Mucosa of rectum (tissue), 2 donors: ENCODE measurements around the gene MAN1C1.

Experiments used
- H3K27ac ChIP-seq, 2 donors: one replicate each; pipeline ENCODE4 v1.7.0; 2013; ENCODE audit warnings: inconsistent platforms in 2 of 2, low read depth in 2 of 2, low read length in 2 of 2
- H3K27me3 ChIP-seq, 2 donors: one replicate each; pipeline ENCODE4 v1.7.0; 2013; ENCODE audit warnings: low read length in 2 of 2; ENCODE audit not compliant: control insufficient read depth in 2 of 2, insufficient read depth in 2 of 2
- H3K36me3 ChIP-seq, 2 donors: one replicate each; pipeline ENCODE4 v1.7.0; 2013; ENCODE audit warnings: low read length in 2 of 2; ENCODE audit not compliant: control insufficient read depth in 2 of 2, insufficient read depth in 2 of 2
- H3K4me1 ChIP-seq, 2 donors: one replicate each; pipeline ENCODE4 v1.7.0; 2013; ENCODE audit warnings: low read length in 2 of 2, mild to moderate bottlenecking in 1 of 2; ENCODE audit not compliant: control insufficient read depth in 2 of 2, insufficient read depth in 2 of 2
- H3K4me3 ChIP-seq, 2 donors: one replicate each; pipeline ENCODE4 v1.7.0; 2013; ENCODE audit warnings: low read length in 2 of 2
- H3K9ac ChIP-seq, 2 donors: one replicate each; pipeline ENCODE4 v1.7.0; 2013; ENCODE audit warnings: low read length in 2 of 2, low read depth in 1 of 2, mild to moderate bottlenecking in 1 of 2
- H3K9me3 ChIP-seq, 2 donors: one replicate each; pipeline ENCODE4 v1.7.0; 2013; ENCODE audit warnings: low read length in 2 of 2; ENCODE audit not compliant: control insufficient read depth in 2 of 2
- donor health status: healthy.
- donor health status: Normal muscosa, but diverticular disease.

MAN1C1 gene

DNA sequence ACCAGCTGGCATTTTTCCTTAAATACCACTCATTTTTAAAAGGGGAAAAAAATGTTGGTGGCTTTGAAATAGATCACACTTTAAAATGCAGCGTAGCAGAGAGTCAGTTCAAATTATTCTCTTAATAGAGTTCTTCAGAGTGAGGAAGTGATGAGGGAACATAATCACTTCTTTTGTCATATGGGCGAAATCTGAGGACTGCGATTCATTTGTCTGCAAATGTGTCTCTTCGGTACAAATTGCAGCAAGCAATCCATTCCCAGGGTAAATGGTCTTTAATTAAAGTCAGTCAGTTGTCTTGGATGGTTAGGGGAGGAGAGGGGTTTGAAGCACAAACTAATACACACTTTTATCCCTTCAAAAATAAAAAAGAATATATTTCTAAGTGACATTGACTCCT lies 97.4 kb downstream of the MAN1C1 start:
- Histone ChIP-seq H3K36me3 (no peaks in the 10 kb centered on the region), H3K4me1 (peaks cover 0 to 6% of the 10 kb centered on the region in 2 donors), H3K9ac (no peak overlapping the region), H3K4me3 (no peak overlapping the region), H3K9me3 (no peaks in the 10 kb centered on the region), H3K27ac (no peak overlapping the region), H3K27me3 (no peaks in the 10 kb centered on the region)

DNA sequence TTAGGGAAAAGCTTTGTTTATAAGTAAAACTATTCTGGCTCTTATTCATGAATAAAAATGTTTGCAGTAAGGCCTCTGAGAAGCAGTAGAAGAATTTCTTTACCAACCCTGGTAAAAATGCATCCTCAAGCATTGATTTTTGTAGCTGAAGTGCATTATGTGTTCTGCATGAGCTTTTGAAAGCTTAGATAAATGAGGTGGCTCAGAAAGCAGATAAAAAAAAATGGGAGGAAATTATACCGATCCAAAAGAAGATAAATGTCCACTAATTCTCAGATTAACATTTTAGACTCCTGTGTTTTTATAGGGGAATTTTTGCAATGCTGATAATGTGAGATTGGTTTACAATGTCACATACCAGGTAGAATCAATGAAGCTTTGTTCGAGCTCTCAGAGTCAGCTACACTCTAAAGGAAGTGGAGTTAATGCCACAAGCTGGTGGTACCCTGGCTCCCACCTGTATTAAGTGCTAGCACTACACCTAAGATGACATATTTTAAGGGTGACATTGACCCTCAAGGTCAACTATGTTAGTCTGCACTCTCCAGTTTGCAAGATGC lies 97.9 kb downstream of the MAN1C1 start:
- Histone ChIP-seq H3K9me3 (no peaks in the 10 kb centered on the region), H3K4me3 (no peak overlapping the region), H3K4me1 (peaks cover 0 to 6% of the 10 kb centered on the region in 2 donors), H3K27me3 (no peaks in the 10 kb centered on the region), H3K27ac (no peak overlapping the region), H3K36me3 (no peaks in the 10 kb centered on the region), H3K9ac (no peak overlapping the region)

DNA sequence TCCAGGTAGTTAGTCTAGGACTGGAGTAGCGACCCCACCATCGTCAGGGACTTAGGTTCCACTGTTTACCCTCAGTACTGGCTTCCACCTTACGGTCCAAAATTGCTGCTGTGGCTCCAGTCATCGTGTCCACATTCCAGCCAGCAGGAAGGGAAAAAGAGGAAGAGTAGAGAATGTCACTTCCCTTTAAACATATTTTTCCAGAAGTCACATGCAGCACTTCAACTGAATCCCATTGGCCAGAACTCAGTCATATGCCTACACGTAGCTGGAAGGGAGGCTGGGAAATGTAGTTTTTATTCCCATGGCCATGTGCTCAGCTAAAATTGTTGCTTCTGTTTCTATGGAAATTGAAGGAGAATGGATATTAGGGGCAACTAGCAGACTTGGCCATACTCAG lies 99.3 kb downstream of the MAN1C1 start:
- no peaks in the 10 kb centered on the region for H3K27me3 ChIP-seq
- no peak overlapping the region for H3K9ac ChIP-seq
- no peak overlapping the region for H3K4me3 ChIP-seq
- no peaks in the 10 kb centered on the region for H3K9me3 ChIP-seq
- H3K27ac ChIP-seq: no peak overlapping the region
- H3K4me1 ChIP-seq: peaks cover 0 to 6% of the 10 kb centered on the region in 2 donors
- no peaks in the 10 kb centered on the region for H3K36me3 ChIP-seq

DNA sequence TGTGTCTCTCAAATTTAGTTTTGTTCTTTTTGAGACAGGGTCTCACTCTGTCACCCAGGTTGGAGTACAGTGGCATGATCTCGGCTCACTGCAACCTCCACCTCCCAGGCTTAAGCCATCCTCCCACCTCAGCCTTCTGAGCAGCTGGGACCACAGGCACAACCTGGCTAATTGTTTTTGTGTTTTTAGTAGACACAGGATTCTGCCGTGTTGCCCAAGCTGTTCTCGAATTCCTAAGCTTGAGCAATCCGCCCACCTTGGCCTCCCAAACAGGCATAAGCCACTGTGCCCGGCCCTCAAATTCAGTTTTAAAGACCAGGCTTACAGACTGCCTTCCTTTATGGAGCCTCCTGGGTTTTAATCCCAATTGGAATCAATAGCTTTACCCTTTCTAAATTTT lies 99.7 kb downstream of the MAN1C1 start:
- H3K9ac ChIP-seq: no peak overlapping the region
- peaks cover 0 to 6% of the 10 kb centered on the region in 2 donors for H3K4me1 ChIP-seq
- H3K9me3 ChIP-seq: no peaks in the 10 kb centered on the region
- H3K4me3 ChIP-seq: no peak overlapping the region
- H3K27me3 ChIP-seq: no peaks in the 10 kb centered on the region
- H3K27ac ChIP-seq: no peak overlapping the region
- no peaks in the 10 kb centered on the region for H3K36me3 ChIP-seq

DNA sequence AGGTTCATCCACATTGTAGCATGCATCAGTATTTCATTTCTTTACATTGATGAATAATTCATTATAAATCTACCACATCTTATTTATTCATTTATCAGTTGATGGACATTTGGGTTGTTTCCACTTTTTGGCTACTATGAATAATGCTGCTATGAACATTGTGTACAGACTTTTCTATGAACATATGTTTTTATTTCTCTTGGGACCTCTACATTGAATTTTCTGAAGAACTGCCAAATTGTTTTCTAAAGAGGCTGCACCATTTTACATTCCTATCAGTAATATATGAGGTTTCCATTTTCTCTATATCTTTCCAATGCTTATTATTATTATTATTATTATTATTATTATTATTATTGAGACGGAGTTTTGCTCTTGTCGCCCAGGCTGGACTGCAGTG lies 102.1 kb downstream of the MAN1C1 start:
- H3K27me3 ChIP-seq: no peaks in the 10 kb centered on the region
- H3K27ac ChIP-seq: no peak overlapping the region
- no peak overlapping the region for H3K9ac ChIP-seq
- no peaks in the 10 kb centered on the region for H3K4me1 ChIP-seq
- H3K9me3 ChIP-seq: no peaks in the 10 kb centered on the region
- H3K36me3 ChIP-seq: no peaks in the 10 kb centered on the region
- no peak overlapping the region for H3K4me3 ChIP-seq

DNA sequence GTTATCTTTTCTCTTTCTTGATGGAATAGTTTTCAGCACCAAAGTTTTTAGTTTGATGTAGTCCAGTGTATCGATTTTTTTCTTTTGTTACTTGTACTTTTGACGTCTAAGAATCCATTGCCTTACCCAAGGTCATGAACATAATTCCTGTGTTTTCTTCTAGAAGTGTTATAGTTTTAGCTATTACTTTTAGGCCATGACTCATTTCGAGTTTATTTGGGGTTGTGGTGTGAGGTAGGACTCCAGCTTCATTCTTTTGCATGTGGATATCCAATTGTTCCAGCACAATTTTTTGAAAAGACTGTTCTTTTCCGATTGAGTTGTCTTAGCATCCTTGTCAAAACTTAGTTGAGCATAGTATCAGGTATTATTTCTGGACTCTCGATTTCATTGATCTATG lies 104.0 kb downstream of the MAN1C1 start:
- no peak overlapping the region for H3K4me3 ChIP-seq
- no peaks in the 10 kb centered on the region for H3K4me1 ChIP-seq
- H3K27me3 ChIP-seq: no peaks in the 10 kb centered on the region
- no peaks in the 10 kb centered on the region for H3K36me3 ChIP-seq
- no peak overlapping the region for H3K9ac ChIP-seq
- H3K9me3 ChIP-seq: no peaks in the 10 kb centered on the region
- H3K27ac ChIP-seq: no peak overlapping the region

DNA sequence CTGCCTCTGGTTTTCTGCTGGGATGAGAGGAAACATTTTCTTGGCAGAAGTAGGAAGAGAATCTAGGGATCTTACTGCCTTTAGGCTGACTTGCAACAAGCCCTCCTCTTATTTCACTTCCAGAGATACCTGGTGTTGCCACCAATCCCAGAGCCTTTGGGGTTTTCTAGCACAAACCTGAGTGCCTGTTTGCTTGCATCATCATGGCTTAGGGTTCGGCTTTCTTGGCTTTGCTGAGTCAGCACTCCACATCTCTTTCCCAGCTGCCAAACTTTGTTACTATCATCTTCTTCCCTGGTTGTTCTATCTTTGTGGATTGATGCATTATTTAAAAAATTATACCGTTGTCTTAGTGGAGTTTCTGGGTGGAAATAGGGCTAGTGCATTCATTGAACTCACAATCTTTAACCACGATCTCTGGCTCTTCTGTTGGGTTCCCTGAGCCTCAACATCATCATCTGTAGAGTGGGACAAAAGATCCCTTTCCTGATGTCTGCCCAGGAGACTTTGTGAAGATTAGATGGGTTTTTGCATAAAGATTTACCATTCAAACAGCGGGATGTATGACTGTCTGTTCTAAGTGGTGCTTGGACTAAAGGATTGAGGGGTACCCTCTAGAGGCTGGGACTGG lies 106.8 kb downstream of the MAN1C1 start:
- Histone ChIP-seq H3K9me3 (no peaks in the 10 kb centered on the region), H3K4me3 (no peak overlapping the region), H3K4me1 (peaks cover 7 to 16% of the 10 kb centered on the region in 2 donors), H3K36me3 (no peaks in the 10 kb centered on the region), H3K27me3 (no peaks in the 10 kb centered on the region), H3K27ac (no peak overlapping the region), H3K9ac (no peak overlapping the region)

DNA sequence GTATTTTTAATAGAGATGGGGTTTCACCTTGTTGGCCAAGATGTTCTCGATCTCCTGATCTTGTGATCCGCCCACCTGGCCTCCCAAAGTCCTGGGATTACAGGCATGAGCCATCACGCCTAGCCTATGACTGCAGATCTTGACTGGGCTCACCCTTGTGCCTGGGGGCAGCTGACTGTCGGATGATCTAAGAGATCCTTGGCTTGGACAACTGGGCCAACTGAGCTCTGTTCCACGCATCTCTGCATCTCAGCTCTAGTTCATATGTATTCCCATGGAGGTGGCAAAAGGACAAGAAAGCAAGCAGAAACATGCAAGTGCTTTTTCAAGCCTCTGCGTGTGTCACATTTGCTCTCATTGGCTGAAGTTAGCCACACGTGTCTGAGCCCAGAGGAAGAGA lies 107.6 kb downstream of the MAN1C1 start:
- Histone ChIP-seq H3K9ac (no peak overlapping the region), H3K36me3 (no peaks in the 10 kb centered on the region), H3K9me3 (no peaks in the 10 kb centered on the region), H3K27ac (no peak overlapping the region), H3K27me3 (peaks cover 0 to 2% of the 10 kb centered on the region in 2 donors), H3K4me3 (no peak overlapping the region), H3K4me1 (peaks cover 10 to 17% of the 10 kb centered on the region in 2 donors)

DNA sequence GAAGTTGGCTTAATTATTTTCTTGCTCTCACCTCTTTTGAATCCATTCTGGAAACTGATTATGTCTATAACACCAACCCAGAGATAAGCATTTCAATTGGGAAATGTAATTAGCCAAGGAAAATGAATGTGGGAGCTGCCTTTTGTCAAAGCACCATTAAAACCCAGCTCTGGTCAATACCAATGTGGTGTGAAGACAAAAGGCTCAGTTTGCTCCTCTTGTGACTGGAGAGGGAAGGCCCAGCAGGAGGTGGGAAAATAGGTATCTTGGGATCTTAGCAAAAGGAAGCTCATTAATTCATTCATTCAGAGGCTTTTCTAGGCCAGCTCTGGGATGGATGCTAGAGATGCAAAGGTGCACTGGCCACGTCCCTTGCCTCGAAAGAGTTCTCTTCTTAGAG lies 108.4 kb downstream of the MAN1C1 start:
- H3K27ac ChIP-seq: no peak overlapping the region
- H3K27me3 ChIP-seq: peaks cover 0 to 2% of the 10 kb centered on the region in 2 donors
- no peak overlapping the region for H3K9ac ChIP-seq
- no peaks in the 10 kb centered on the region for H3K9me3 ChIP-seq
- no peak overlapping the region for H3K4me3 ChIP-seq
- peaks cover 10 to 17% of the 10 kb centered on the region in 2 donors for H3K4me1 ChIP-seq
- H3K36me3 ChIP-seq: no peaks in the 10 kb centered on the region

DNA sequence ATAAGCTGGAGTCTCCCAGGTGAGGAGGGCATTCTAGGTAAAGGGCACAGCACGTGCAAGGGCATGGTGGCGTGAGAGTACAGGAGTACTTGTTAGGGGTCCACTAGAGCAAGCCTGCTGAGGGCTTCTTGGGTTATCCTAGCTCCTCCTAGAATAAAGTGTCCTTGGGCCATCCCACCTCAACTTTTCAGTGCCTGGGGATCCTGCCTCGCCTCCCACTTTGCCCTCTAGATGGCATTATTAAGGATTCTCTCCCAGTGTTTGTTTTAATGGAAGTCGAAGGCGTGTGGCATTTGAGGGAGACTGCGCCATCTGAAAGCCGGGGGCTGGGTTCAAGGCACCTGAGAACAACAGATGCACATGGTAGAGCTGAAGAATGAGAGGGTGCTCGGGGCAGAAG lies 108.9 kb downstream of the MAN1C1 start:
- H3K4me1 ChIP-seq: peaks cover 11 to 18% of the 10 kb centered on the region in 2 donors

More for the DNA sequence above, 108.9 kb downstream of the MAN1C1 start:
- Histone ChIP-seq H3K27ac (no peak overlapping the region), H3K36me3 (no peaks in the 10 kb centered on the region), H3K9me3 (no peaks in the 10 kb centered on the region), H3K27me3 (peaks cover 0 to 2% of the 10 kb centered on the region in 2 donors), H3K9ac (no peak overlapping the region), H3K4me3 (no peak overlapping the region)
